Calu3 (cell line): ENCODE measurements around the gene DNTT. TPM values are rescaled to one million over a fixed set of nuclear protein-coding genes. Genes with fewer than 3 reads are reported as not detected.
A peak's percentile ranks its signal among the peaks of the same experiment; 100 is the strongest.

Source experiments
- BruUV-seq: library from RNA; stranded (reverse); fragments of 400-500 nt; replicated peaks from 2 replicates; lab custom pipeline; 2021; lab: Mats Ljungman, UMichigan
- CTCF ChIA-PET: fragments of 300-600 bp; sonication (Branson Sonifier 250); formaldehyde crosslinking; loops from one replicate; lab custom pipeline; 2022; ENCODE audit warnings: antibody characterized with exemption; lab: Charles Lee
- DNase-seq: peaks from one replicate; pipeline ENCODE4 v3.0.0; 2022
- H3K27ac Mint-ChIP-seq: one replicate; pipeline ENCODE4 v1.8.0; 2022; ENCODE audit warnings: mixed read lengths; ENCODE audit not compliant: unreplicated experiment
- H3K27me3 Mint-ChIP-seq: one replicate; pipeline ENCODE4 v1.8.0; 2022; ENCODE audit warnings: mixed read lengths; ENCODE audit not compliant: unreplicated experiment
- H3K36me3 Mint-ChIP-seq: one replicate; pipeline ENCODE4 v1.8.0; 2022; ENCODE audit warnings: mild to moderate bottlenecking, moderate library complexity, mixed read lengths; ENCODE audit not compliant: insufficient read depth, unreplicated experiment
- H3K4me1 Mint-ChIP-seq: one replicate; pipeline ENCODE4 v1.8.0; 2022; ENCODE audit warnings: mild to moderate bottlenecking, low read depth, mixed read lengths; ENCODE audit not compliant: unreplicated experiment
- H3K4me3 Mint-ChIP-seq: one replicate; pipeline ENCODE4 v1.8.0; 2022; ENCODE audit warnings: mild to moderate bottlenecking, low read depth, moderate library complexity, mixed read lengths; ENCODE audit not compliant: unreplicated experiment
- H3K9me3 Mint-ChIP-seq: one replicate; pipeline ENCODE4 v1.8.0; 2022; ENCODE audit warnings: low read depth, mixed read lengths; ENCODE audit not compliant: unreplicated experiment
- CTCF ChIP-seq: fragments of 200-600 bp; IDR thresholded peaks from one replicate; pipeline ENCODE4 v1.8.0; 2022; ENCODE audit warnings: antibody characterized with exemption; ENCODE audit not compliant: unreplicated experiment
- intact Hi-C: fragments of 100-400 bp; cut with micrococcal nuclease; formaldehyde crosslinking; loops from one replicate; pipeline ENCODE4 v1.10.0; 2022; ENCODE audit not compliant: unreplicated experiment
- total RNA-seq: library from RNA; stranded (reverse); gene quantifications from 2 replicates; pipeline ENCODE4 v1.2.3, GENCODE V29; 2022

Gene DNTT
- total RNA-seq, 1 experiment from 2014 or later: not detected

GRCh38 chr10:96263176-96263575 lies 41.1 kb upstream of the DNTT start:
- CTCF ChIA-PET: no interaction called here
- no peak overlapping the region for H3K4me3 Mint-ChIP-seq
- BruUV-seq: no TSS peak
- H3K9me3 Mint-ChIP-seq: no peaks in the 10 kb centered on the region
- DNase-seq: no peak
- no peak overlapping the region for H3K27ac Mint-ChIP-seq
- intact Hi-C loops: no loop called here
- H3K36me3 Mint-ChIP-seq: no peaks in the 10 kb centered on the region
- H3K27me3 Mint-ChIP-seq: no peaks in the 10 kb centered on the region
- no peak for TF ChIP-seq CTCF
- peaks cover 43% of the 10 kb centered on the region for H3K4me1 Mint-ChIP-seq

GRCh38 chr10:96263669-96264068 lies 40.6 kb upstream of the DNTT start:
- H3K4me1 Mint-ChIP-seq: peaks cover 44% of the 10 kb centered on the region
- CTCF ChIA-PET: no interaction called here
- intact Hi-C loops: no loop called here
- no peak for TF ChIP-seq CTCF
- no peak overlapping the region for H3K4me3 Mint-ChIP-seq
- no peak overlapping the region for H3K27ac Mint-ChIP-seq
- no peaks in the 10 kb centered on the region for H3K27me3 Mint-ChIP-seq
- no TSS peak for BruUV-seq
- H3K36me3 Mint-ChIP-seq: no peaks in the 10 kb centered on the region
- no peak for DNase-seq
- H3K9me3 Mint-ChIP-seq: no peaks in the 10 kb centered on the region

GRCh38 chr10:96264938-96265337 lies 39.3 kb upstream of the DNTT start:
- no peak for DNase-seq
- no peaks in the 10 kb centered on the region for H3K27me3 Mint-ChIP-seq
- no peak overlapping the region for H3K4me3 Mint-ChIP-seq
- TF ChIP-seq CTCF: no peak
- BruUV-seq: no TSS peak
- H3K9me3 Mint-ChIP-seq: no peaks in the 10 kb centered on the region
- intact Hi-C loops: no loop called here
- H3K27ac Mint-ChIP-seq: no peak overlapping the region
- CTCF ChIA-PET: no interaction called here
- peaks cover 6% of the 10 kb centered on the region for H3K36me3 Mint-ChIP-seq
- peaks cover 57% of the 10 kb centered on the region for H3K4me1 Mint-ChIP-seq

- intact Hi-C loops: no loop called here
- no peak for TF ChIP-seq CTCF
- H3K27ac Mint-ChIP-seq: peak overlapping the region; percentile 50
- no TSS peak for BruUV-seq
- no peak for DNase-seq
- H3K9me3 Mint-ChIP-seq: no peaks in the 10 kb centered on the region
- no peak overlapping the region for H3K4me3 Mint-ChIP-seq
- peaks cover 12% of the 10 kb centered on the region for H3K36me3 Mint-ChIP-seq
- CTCF ChIA-PET: interaction anchor here (0.6 to 1.4 kb wide), 2 partner anchors 37 to 858 kb away, joined by 4 to 6 read pairs; no protein-coding TSS in a partner anchor
- no peaks in the 10 kb centered on the region for H3K27me3 Mint-ChIP-seq
- H3K4me1 Mint-ChIP-seq: peaks cover 61% of the 10 kb centered on the region
Measured at GRCh38 chr10:96266118-96266770, 38.0 kb upstream of the DNTT start.
